Midbrain (tissue), 1 donor: ENCODE results near the gene GTF3C5.

Experiments
- DNase-seq: peaks from one replicate; lab custom pipeline; 2025; lab: John Stamatoyannopoulos, UW

Gene GTF3C5

GRCh38 chr9:133029994-133030316 lies 842 bp upstream of the GTF3C5 start:
- DNase-seq: no peak

- no peak for DNase-seq
Measured at GRCh38 chr9:133031130-133031422, 279 bp downstream of the GTF3C5 start.

GRCh38 chr9:133031496-133031911 lies 707 bp downstream of the GTF3C5 start:
- no peak for DNase-seq

GRCh38 chr9:133032171-133032570 lies 1.4 kb downstream of the GTF3C5 start:
- DNase-seq: no peak

GRCh38 chr9:133035669-133036068 lies 4.9 kb downstream of the GTF3C5 start:
- no peak for DNase-seq

- no peak for DNase-seq
Measured at GRCh38 chr9:133037775-133038515, 7.1 kb downstream of the GTF3C5 start.

GRCh38 chr9:133040892-133041479 lies 10.2 kb downstream of the GTF3C5 start:
- peak; percentile 37 for DNase-seq

GRCh38 chr9:133041958-133042357 lies 11.2 kb downstream of the GTF3C5 start:
- no peak for DNase-seq

GRCh38 chr9:133042676-133043075 lies 11.9 kb downstream of the GTF3C5 start:
- DNase-seq: no peak

- DNase-seq: no peak
Measured at GRCh38 chr9:133043449-133044035, 12.7 kb downstream of the GTF3C5 start.

GRCh38 chr9:133044125-133044524 lies 13.3 kb downstream of the GTF3C5 start:
- no peak for DNase-seq

GRCh38 chr9:133044661-133045060 lies 13.9 kb downstream of the GTF3C5 start:
- no peak for DNase-seq

- DNase-seq: no peak
Measured at GRCh38 chr9:133045132-133045531, 14.3 kb downstream of the GTF3C5 start.

GRCh38 chr9:133046196-133046899 lies 15.6 kb downstream of the GTF3C5 start:
- no peak for DNase-seq

GRCh38 chr9:133046900-133047295 lies 16.1 kb downstream of the GTF3C5 start:
- DNase-seq: no peak

- peak; percentile 47 for DNase-seq
Measured at GRCh38 chr9:133048595-133048994, 17.8 kb downstream of the GTF3C5 start.

GRCh38 chr9:133049043-133049442 lies 18.2 kb downstream of the GTF3C5 start:
- no peak for DNase-seq

GRCh38 chr9:133050142-133050541 lies 19.3 kb downstream of the GTF3C5 start:
- DNase-seq: peak; percentile 33

GRCh38 chr9:133050781-133051180 lies 20.0 kb downstream of the GTF3C5 start:
- no peak for DNase-seq

GRCh38 chr9:133051281-133051900 lies 20.6 kb downstream of the GTF3C5 start:
- DNase-seq: no peak

GRCh38 chr9:133051966-133052539 lies 21.3 kb downstream of the GTF3C5 start:
- DNase-seq: no peak

GRCh38 chr9:133054194-133054890 lies 23.5 kb downstream of the GTF3C5 start:
- no peak for DNase-seq
